IMR-90 (cell line): ENCODE data around the gene NPHS1.

Experiments
- BHLHE40 ChIP-seq: fragments of 150-350 bp; IDR thresholded peaks from 2 replicates; pipeline ENCODE4 v1.6.1; 2016; ENCODE audit warnings: mild to moderate bottlenecking, low read depth, low read length
- CHD1 ChIP-seq: IDR thresholded peaks from 2 replicates; pipeline ENCODE4 v1.6.1; 2012; ENCODE audit warnings: low read depth, low read length, improper control_type of control experiment
- MAFK ChIP-seq: IDR thresholded peaks from 2 replicates; pipeline ENCODE4 v1.6.1; 2012; ENCODE audit warnings: low read depth, low read length, improper control_type of control experiment
- POLR2A ChIP-seq: IDR thresholded peaks from 2 replicates; pipeline ENCODE4 v1.6.1; 2012; ENCODE audit warnings: mild to moderate bottlenecking, low read depth, low read length
- RFX5 ChIP-seq: IDR thresholded peaks from 2 replicates; pipeline ENCODE4 v1.8.0; 2012; ENCODE audit warnings: low read depth, mild to moderate bottlenecking, low read length, moderate library complexity
- TF ChIP-seq, protein P1 (sequence below): conservative IDR thresholded peaks from 2 replicates; pipeline ENCODE4 v1.5.1; 2012; ENCODE audit warnings: mild to moderate bottlenecking, low read depth, low read length, improper control_type of control experiment
- TF ChIP-seq, protein P2 (sequence below): fragments of 150-350 bp; IDR thresholded peaks from 2 replicates; pipeline ENCODE4 v1.6.1; 2017; ENCODE audit warnings: mild to moderate bottlenecking, antibody characterized with exemption, low read length, low read depth

DNA sequence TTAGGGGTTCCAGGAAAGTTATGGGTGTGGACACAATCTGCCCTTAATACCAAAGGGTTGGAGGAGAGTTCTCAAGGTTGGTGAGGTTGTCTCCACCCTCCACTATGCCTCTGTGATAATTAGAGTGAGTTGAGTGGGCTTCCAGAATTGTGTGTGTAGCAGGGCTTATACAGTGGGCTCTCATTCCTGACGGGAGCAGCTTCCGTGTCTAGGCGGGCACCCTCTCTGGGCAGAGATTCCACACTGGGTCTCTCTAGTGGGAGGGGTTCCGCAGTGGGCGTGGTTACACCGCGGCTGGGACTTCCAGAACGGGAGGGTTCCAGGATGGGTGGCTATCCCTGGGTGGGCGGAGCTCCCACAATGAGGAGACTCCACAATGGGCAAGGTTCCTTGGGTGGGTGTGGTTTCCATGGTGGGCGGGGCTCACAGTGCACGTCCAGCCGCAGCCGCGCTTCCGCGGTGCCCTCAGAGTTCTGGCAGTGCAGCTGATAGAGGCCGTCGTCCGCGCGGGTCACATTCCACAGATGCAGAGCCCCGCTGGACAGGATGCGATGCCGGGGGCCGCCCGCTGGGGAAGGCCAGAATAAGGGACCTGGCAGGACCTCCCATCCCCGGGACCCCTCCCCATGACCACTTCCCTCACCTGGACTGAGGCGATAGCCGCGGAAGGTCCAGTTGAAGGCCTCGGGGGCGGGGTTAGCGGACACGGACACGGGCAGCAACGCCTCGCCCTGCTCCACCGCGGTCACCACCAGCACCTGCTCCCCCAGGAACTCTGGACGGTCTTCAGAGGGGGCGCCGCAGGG lies 8.4 kb downstream of the NPHS1 start:
- TF ChIP-seq, protein P1, sequence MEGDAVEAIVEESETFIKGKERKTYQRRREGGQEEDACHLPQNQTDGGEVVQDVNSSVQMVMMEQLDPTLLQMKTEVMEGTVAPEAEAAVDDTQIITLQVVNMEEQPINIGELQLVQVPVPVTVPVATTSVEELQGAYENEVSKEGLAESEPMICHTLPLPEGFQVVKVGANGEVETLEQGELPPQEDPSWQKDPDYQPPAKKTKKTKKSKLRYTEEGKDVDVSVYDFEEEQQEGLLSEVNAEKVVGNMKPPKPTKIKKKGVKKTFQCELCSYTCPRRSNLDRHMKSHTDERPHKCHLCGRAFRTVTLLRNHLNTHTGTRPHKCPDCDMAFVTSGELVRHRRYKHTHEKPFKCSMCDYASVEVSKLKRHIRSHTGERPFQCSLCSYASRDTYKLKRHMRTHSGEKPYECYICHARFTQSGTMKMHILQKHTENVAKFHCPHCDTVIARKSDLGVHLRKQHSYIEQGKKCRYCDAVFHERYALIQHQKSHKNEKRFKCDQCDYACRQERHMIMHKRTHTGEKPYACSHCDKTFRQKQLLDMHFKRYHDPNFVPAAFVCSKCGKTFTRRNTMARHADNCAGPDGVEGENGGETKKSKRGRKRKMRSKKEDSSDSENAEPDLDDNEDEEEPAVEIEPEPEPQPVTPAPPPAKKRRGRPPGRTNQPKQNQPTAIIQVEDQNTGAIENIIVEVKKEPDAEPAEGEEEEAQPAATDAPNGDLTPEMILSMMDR, result no peak
- TF ChIP-seq MAFK (no peak), POLR2A (no peak), RFX5 (no peak), BHLHE40 (no peak), CHD1 (no peak)
- TF ChIP-seq, protein P2, sequence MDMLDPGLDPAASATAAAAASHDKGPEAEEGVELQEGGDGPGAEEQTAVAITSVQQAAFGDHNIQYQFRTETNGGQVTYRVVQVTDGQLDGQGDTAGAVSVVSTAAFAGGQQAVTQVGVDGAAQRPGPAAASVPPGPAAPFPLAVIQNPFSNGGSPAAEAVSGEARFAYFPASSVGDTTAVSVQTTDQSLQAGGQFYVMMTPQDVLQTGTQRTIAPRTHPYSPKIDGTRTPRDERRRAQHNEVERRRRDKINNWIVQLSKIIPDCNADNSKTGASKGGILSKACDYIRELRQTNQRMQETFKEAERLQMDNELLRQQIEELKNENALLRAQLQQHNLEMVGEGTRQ, result no peak
